PC-9 (cell line): Measurements from ENCODE around the gene LAPTM5. TPM values are rescaled to one million over a fixed set of nuclear protein-coding genes. Genes with fewer than 3 reads are reported as not detected.

Experiments used
- BruUV-seq: library from RNA; stranded (reverse); fragments of 400-500 nt; replicated peaks from 2 replicates; lab custom pipeline; 2021; lab: Mats Ljungman, UMichigan
- CTCF ChIA-PET: fragments of 300-600 bp; sonication (Branson Sonifier 250); formaldehyde crosslinking; loops from one replicate; lab custom pipeline; 2022; ENCODE audit warnings: antibody characterized with exemption; lab: Charles Lee
- POLR2A ChIA-PET: fragments of 300-600 bp; sonication (Branson Sonifier 250); formaldehyde crosslinking; loops from one replicate; lab custom pipeline; 2022; ENCODE audit warnings: antibody characterized with exemption; ENCODE audit not compliant: unreplicated experiment; lab: Charles Lee
- DNase-seq, 2 experiments: peaks; one replicate each; pipeline versions ENCODE4 v3.0.0 to v3.0.0-alpha.2; 2015 to 2022; ENCODE audit warnings: mixed read lengths in 1 of 2
- H2AFZ ChIP-seq: fragments of 200-600 bp; sonication (generic); 2 replicates; pipeline ENCODE4 v1.8.1; 2017; ENCODE audit warnings: antibody characterized with exemption
- H3F3A ChIP-seq: fragments of 200-600 bp; sonication (generic); 2 replicates; pipeline ENCODE4 v1.8.1; 2017; ENCODE audit warnings: antibody characterized with exemption, mild to moderate bottlenecking, low read depth; ENCODE audit not compliant: insufficient read depth
- H3K27ac ChIP-seq: fragments of 200-600 bp; sonication (generic); 2 replicates; pipeline ENCODE4 v1.6.1; 2016; ENCODE audit warnings: mixed run types
- H3K27me3 ChIP-seq: fragments of 200-600 bp; sonication (generic); 2 replicates; pipeline ENCODE4 v1.6.1; 2016; ENCODE audit warnings: low read depth, mixed run types; ENCODE audit not compliant: insufficient read depth
- H3K36me3 ChIP-seq: fragments of 200-600 bp; sonication (generic); 2 replicates; pipeline ENCODE4 v1.6.1; 2016; ENCODE audit warnings: low read depth, mixed run types
- H3K4me1 ChIP-seq: fragments of 200-600 bp; sonication (generic); replicated peaks from 2 replicates; pipeline ENCODE4 v1.6.1; 2016; ENCODE audit warnings: mixed run types; ENCODE audit not compliant: insufficient read depth
- H3K4me2 ChIP-seq: fragments of 200-600 bp; sonication (generic); 2 replicates; pipeline ENCODE4 v1.6.1; 2017; ENCODE audit warnings: mixed run types
- H3K4me3 ChIP-seq: fragments of 200-600 bp; sonication (generic); 2 replicates; pipeline ENCODE4 v1.6.1; 2016; ENCODE audit warnings: mixed run types
- H3K79me2 ChIP-seq: fragments of 200-600 bp; sonication (generic); 2 replicates; pipeline ENCODE4 v1.6.1; 2017; ENCODE audit warnings: low read depth, mixed run types
- H3K9me2 ChIP-seq: fragments of 200-600 bp; sonication (generic); 2 replicates; pipeline ENCODE4 v1.8.1; 2017; ENCODE audit warnings: mild to moderate bottlenecking; ENCODE audit not compliant: insufficient read depth
- H3K9me3 ChIP-seq: fragments of 200-600 bp; sonication (generic); 2 replicates; pipeline ENCODE4 v1.8.1; 2016; ENCODE audit warnings: low read depth; ENCODE audit not compliant: insufficient read depth
- H4K20me1 ChIP-seq: fragments of 200-600 bp; sonication (generic); 2 replicates; pipeline ENCODE4 v1.8.1; 2017; ENCODE audit not compliant: insufficient read depth
- CTCF ChIP-seq: fragments of 200-600 bp; sonication (generic); conservative IDR thresholded peaks from 2 replicates; pipeline ENCODE4 v1.6.1; 2017; ENCODE audit warnings: mixed run types, antibody characterized with exemption, mild to moderate bottlenecking, moderate library complexity
- EZH2 ChIP-seq: fragments of 200-600 bp; sonication (generic); IDR thresholded peaks from 2 replicates; pipeline ENCODE4 v1.8.0; 2017; ENCODE audit warnings: antibody characterized with exemption, low read depth
- intact Hi-C: fragments of 100-400 bp; cut with micrococcal nuclease; formaldehyde crosslinking; loops from one replicate; pipeline ENCODE4 v1.10.0; 2022; ENCODE audit not compliant: unreplicated experiment
- total RNA-seq: library from RNA; stranded (reverse); gene quantifications from 2 replicates; pipeline ENCODE4 v1.2.3, GENCODE V29; 2021

LAPTM5 gene
- total RNA-seq, 1 experiment from 2014 or later, result 5.0 TPM

GRCh38 chr1:30747033-30748008 lies 10.3 kb downstream of the LAPTM5 start:
- Histone ChIP-seq H3K4me2 (no peak overlapping the region), H3K27ac (no peak overlapping the region), H3K27me3 (no peaks in the 10 kb centered on the region), H3F3A (peaks cover 3% of the 10 kb centered on the region; the same call in 1 of the 2 replicates), H3K36me3 (no peaks in the 10 kb centered on the region), H2AFZ (no peak overlapping the region), H3K9me2 (no peaks in the 10 kb centered on the region), H3K79me2 (no peaks in the 10 kb centered on the region), H4K20me1 (no peaks in the 10 kb centered on the region), H3K4me1 (peaks cover 20% of the 10 kb centered on the region), H3K9me3 (no peaks in the 10 kb centered on the region), H3K4me3 (no peak overlapping the region)
- no peak for TF ChIP-seq EZH2
- no peak for TF ChIP-seq CTCF
- no TSS peak for BruUV-seq
- ChIA-PET CTCF (interaction anchor here (0.6 kb wide), 1 partner anchor 146 kb away, joined by 3 read pairs; no protein-coding TSS in a partner anchor), POLR2A (no interaction called here)
- no peak for DNase-seq
- intact Hi-C loops, result no loop called here

GRCh38 chr1:30746212-30747032 lies 11.2 kb downstream of the LAPTM5 start:
- no peaks in the 10 kb centered on the region for H4K20me1 ChIP-seq
- DNase-seq, result no peak
- H3K79me2 ChIP-seq, result no peaks in the 10 kb centered on the region
- no peaks in the 10 kb centered on the region for H3K27me3 ChIP-seq
- no peak overlapping the region for H3K4me2 ChIP-seq
- POLR2A ChIA-PET, result no interaction called here
- no peak overlapping the region for H2AFZ ChIP-seq
- no TSS peak for BruUV-seq
- no peak overlapping the region for H3K27ac ChIP-seq
- H3K4me3 ChIP-seq, result no peak overlapping the region
- H3F3A ChIP-seq, result no peaks in the 10 kb centered on the region
- no peaks in the 10 kb centered on the region for H3K36me3 ChIP-seq
- CTCF ChIA-PET, result interaction anchor here (0.6 kb wide), 1 partner anchor 14 kb away, joined by 5 read pairs; no protein-coding TSS in a partner anchor
- H3K9me2 ChIP-seq, result no peaks in the 10 kb centered on the region
- H3K9me3 ChIP-seq, result no peaks in the 10 kb centered on the region
- TF ChIP-seq CTCF (no peak), EZH2 (no peak)
- intact Hi-C loops, result no loop called here
- peaks cover 13% of the 10 kb centered on the region for H3K4me1 ChIP-seq

- Histone ChIP-seq H3K4me1 (peaks cover 18% of the 10 kb centered on the region), H3K36me3 (no peaks in the 10 kb centered on the region), H3F3A (no peaks in the 10 kb centered on the region), H3K79me2 (no peaks in the 10 kb centered on the region), H2AFZ (no peak overlapping the region), H3K4me3 (no peak overlapping the region), H3K9me3 (no peaks in the 10 kb centered on the region), H3K27ac (no peak overlapping the region), H4K20me1 (no peaks in the 10 kb centered on the region), H3K4me2 (no peak overlapping the region), H3K27me3 (no peaks in the 10 kb centered on the region), H3K9me2 (no peaks in the 10 kb centered on the region)
- ChIA-PET POLR2A (no interaction called here), CTCF (no interaction called here)
- TF ChIP-seq CTCF (no peak), EZH2 (no peak)
- intact Hi-C loops, result no loop called here
- no TSS peak for BruUV-seq
- DNase-seq, result no peak
Measured at GRCh38 chr1:30745834-30746208, 11.8 kb downstream of the LAPTM5 start.
